Measurements from ENCODE around the gene SULT1E1.

GRCh38 chr4:69836287-69836686 is 23.7 kb downstream of the SULT1E1 start:
- TF ChIP-seq CTCF (IDR thresholded peaks at IDR 0.05), result no peak
- no peak for TF ChIP-seq EZH2 (IDR thresholded peaks at IDR 0.05)
- TF ChIP-seq EZH2phosphoT487 (IDR thresholded peaks at IDR 0.05), result no peak
